HepG2 (cell line): ENCODE data around the gene SLC35D2. TPM values are rescaled to one million over a fixed set of nuclear protein-coding genes. Genes with fewer than 3 reads are reported as not detected.

Experiments used
- AHR ChIP-seq: IDR thresholded peaks from 2 replicates; pipeline ENCODE4 v1.6.1; 2018; ENCODE audit warnings: missing genetic modification reagents, missing compliant biosample characterization
- CAMTA2 ChIP-seq: sonication (generic); formaldehyde crosslinking; IDR thresholded peaks from 2 replicates; pipeline ENCODE4 v1.4.0; 2020; ENCODE audit warnings: mild to moderate bottlenecking, missing genetic modification reagents, borderline replicate concordance
- CTCF ChIP-seq: sonication (generic); formaldehyde crosslinking; IDR thresholded peaks from 2 replicates; pipeline ENCODE4 v1.5.0; 2020; ENCODE audit warnings: mild to moderate bottlenecking, missing genetic modification reagents, moderate library complexity
- HOXD1 ChIP-seq: sonication (generic); formaldehyde crosslinking; IDR thresholded peaks from 2 replicates; pipeline ENCODE4 v1.5.0; 2020; ENCODE audit warnings: missing genetic modification reagents
- KDM3A ChIP-seq: IDR thresholded peaks from 2 replicates; pipeline ENCODE4 v1.6.1; 2018; ENCODE audit warnings: low read depth, missing compliant biosample characterization
- KLF13 ChIP-seq: sonication (generic); formaldehyde crosslinking; IDR thresholded peaks from 2 replicates; pipeline ENCODE4 v1.4.0; 2020; ENCODE audit warnings: mild to moderate bottlenecking, missing genetic modification reagents
- MAF1 ChIP-seq: sonication (generic); formaldehyde crosslinking; IDR thresholded peaks from 2 replicates; pipeline ENCODE4 v1.5.0; 2020; ENCODE audit warnings: missing genetic modification reagents, borderline replicate concordance
- PAF1 ChIP-seq: IDR thresholded peaks from 2 replicates; pipeline ENCODE4 v1.6.1; 2016; ENCODE audit warnings: missing genetic modification reagents, missing compliant biosample characterization
- RAD21 ChIP-seq: fragments of 450-650 bp; formaldehyde crosslinking; IDR thresholded peaks from 2 replicates; pipeline ENCODE4 v1.5.0; 2020; ENCODE audit warnings: mild to moderate bottlenecking
- SNRNP70 ChIP-seq: fragments of 200-400 bp; formaldehyde crosslinking; IDR thresholded peaks from 2 replicates; pipeline ENCODE4 v1.6.1; 2017; ENCODE audit warnings: mild to moderate bottlenecking, low read depth, low read length, moderate library complexity
- ZNF530 ChIP-seq: sonication (generic); formaldehyde crosslinking; IDR thresholded peaks from 2 replicates; pipeline ENCODE4 v1.5.0; 2020; ENCODE audit warnings: low read depth, mild to moderate bottlenecking, missing genetic modification reagents
- ZNF703 ChIP-seq: sonication (generic); formaldehyde crosslinking; IDR thresholded peaks from 2 replicates; pipeline ENCODE4 v1.5.1; 2020; ENCODE audit warnings: missing genetic modification reagents, mild to moderate bottlenecking, moderate library complexity, borderline replicate concordance
- ZNF747 ChIP-seq: sonication (generic); formaldehyde crosslinking; IDR thresholded peaks from 2 replicates; pipeline ENCODE4 v1.8.1; 2023; ENCODE audit warnings: missing genetic modification reagents, mild to moderate bottlenecking, borderline replicate concordance
- ZSCAN31 ChIP-seq: sonication (generic); formaldehyde crosslinking; IDR thresholded peaks from 2 replicates; pipeline ENCODE4 v1.5.0; 2020; ENCODE audit warnings: low read depth, mild to moderate bottlenecking, missing genetic modification reagents
- polyA plus RNA-seq, 8 experiments: library from polyadenylated mRNA; depleted of rRNA in 3 of 8; stranded (reverse) in 7 of 8; unstranded in 1 of 8; fragments of >200 nt; fragmentation: Illumina TruSeq in 4 of 8; extraction: Trizol in 4 of 8; gene quantifications; 2 replicates each; pipeline versions ENCODE4 v1.2.1 to v1.2.3, GENCODE V29; 2011 to 2016; ENCODE audit warnings: low read depth in 4 of 8, missing spikeins in 1 of 8, mixed read lengths in 1 of 8; ENCODE audit not compliant: insufficient read depth in 1 of 8
- total RNA-seq, 5 experiments: library from RNA; depleted of rRNA; stranded (reverse); fragments of >200 nt; fragmentation: Illumina TruSeq; extraction: Trizol; gene quantifications; 2 replicates each; pipeline ENCODE4 v1.2.3, GENCODE V29; 2016; ENCODE audit warnings: low read depth in 1 of 5
- TF ChIP-seq, protein P1 (sequence below): sonication (generic); formaldehyde crosslinking; IDR thresholded peaks from 2 replicates; pipeline ENCODE4 v1.4.0; 2020; ENCODE audit warnings: mild to moderate bottlenecking, low read depth, missing genetic modification reagents
- TF ChIP-seq, protein P2 (sequence below): sonication (generic); formaldehyde crosslinking; IDR thresholded peaks from 2 replicates; pipeline ENCODE4 v1.8.0; 2022; ENCODE audit warnings: low read depth, missing genetic modification reagents
- TF ChIP-seq, protein P3 (sequence below): sonication (generic); formaldehyde crosslinking; IDR thresholded peaks from 2 replicates; pipeline ENCODE4 v1.5.0; 2020; ENCODE audit warnings: mild to moderate bottlenecking, missing genetic modification reagents
- TF ChIP-seq, protein P4 (sequence below): sonication (generic); formaldehyde crosslinking; conservative IDR thresholded peaks from 2 replicates; pipeline ENCODE4 v1.5.0; 2020; ENCODE audit warnings: missing genetic modification reagents
- TF ChIP-seq, protein P5 (sequence below), 2 experiments: sonication (generic) in 1 of 2; formaldehyde crosslinking in 1 of 2; IDR thresholded peaks; 2 replicates each; pipeline versions ENCODE4 v1.4.0 to v1.6.1; 2018 to 2020; ENCODE audit warnings: missing genetic modification reagents in 2 of 2, borderline replicate concordance in 1 of 2, low read depth in 1 of 2, mild to moderate bottlenecking in 1 of 2, missing biosample characterization in 1 of 2

The SLC35D2 gene
- total and polyA plus RNA-seq, 2 of the 13 experiments (the other 11 are each of a cell fraction or from before 2014, with no cell fraction given) = 96.2 to 103 TPM

- TF ChIP-seq CAMTA2 (CRISPR knock-in tag) = 0 out of 2 replicates have a peak, but pooled peaks have one; percentile 74
- TF ChIP-seq HOXD1 = peak; percentile 71; the same call in 1 of the 2 replicates
- TF ChIP-seq, protein P1, sequence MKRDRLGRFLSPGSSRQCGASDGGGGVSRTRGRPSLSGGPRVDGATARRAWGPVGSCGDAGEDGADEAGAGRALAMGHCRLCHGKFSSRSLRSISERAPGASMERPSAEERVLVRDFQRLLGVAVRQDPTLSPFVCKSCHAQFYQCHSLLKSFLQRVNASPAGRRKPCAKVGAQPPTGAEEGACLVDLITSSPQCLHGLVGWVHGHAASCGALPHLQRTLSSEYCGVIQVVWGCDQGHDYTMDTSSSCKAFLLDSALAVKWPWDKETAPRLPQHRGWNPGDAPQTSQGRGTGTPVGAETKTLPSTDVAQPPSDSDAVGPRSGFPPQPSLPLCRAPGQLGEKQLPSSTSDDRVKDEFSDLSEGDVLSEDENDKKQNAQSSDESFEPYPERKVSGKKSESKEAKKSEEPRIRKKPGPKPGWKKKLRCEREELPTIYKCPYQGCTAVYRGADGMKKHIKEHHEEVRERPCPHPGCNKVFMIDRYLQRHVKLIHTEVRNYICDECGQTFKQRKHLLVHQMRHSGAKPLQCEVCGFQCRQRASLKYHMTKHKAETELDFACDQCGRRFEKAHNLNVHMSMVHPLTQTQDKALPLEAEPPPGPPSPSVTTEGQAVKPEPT (CRISPR knock-in tag) = peak; percentile 87; the same call in 1 of the 2 replicates
- TF ChIP-seq AHR (CRISPR knock-in tag) = no peak
- TF ChIP-seq SNRNP70 = no peak
- TF ChIP-seq, protein P2, sequence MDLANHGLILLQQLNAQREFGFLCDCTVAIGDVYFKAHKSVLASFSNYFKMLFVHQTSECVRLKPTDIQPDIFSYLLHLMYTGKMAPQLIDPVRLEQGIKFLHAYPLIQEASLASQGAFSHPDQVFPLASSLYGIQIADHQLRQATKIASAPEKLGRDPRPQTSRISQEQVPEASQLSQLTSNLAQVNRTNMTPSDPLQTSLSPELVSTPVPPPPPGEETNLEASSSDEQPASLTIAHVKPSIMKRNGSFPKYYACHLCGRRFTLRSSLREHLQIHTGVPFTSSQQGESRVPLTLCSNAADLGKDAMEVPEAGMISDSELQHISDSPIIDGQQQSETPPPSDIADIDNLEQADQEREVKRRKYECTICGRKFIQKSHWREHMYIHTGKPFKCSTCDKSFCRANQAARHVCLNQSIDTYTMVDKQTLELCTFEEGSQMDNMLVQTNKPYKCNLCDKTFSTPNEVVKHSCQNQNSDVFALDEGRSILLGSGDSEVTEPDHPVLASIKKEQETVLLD (CRISPR knock-in tag) = peak; percentile 98
- peak; percentile 91; the same call in 1 of the 2 replicates for TF ChIP-seq KDM3A (CRISPR knock-in tag)
- TF ChIP-seq ZSCAN31 (CRISPR knock-in tag) = peak; percentile 88; the same call in 1 of the 2 replicates
- TF ChIP-seq, protein P3, sequence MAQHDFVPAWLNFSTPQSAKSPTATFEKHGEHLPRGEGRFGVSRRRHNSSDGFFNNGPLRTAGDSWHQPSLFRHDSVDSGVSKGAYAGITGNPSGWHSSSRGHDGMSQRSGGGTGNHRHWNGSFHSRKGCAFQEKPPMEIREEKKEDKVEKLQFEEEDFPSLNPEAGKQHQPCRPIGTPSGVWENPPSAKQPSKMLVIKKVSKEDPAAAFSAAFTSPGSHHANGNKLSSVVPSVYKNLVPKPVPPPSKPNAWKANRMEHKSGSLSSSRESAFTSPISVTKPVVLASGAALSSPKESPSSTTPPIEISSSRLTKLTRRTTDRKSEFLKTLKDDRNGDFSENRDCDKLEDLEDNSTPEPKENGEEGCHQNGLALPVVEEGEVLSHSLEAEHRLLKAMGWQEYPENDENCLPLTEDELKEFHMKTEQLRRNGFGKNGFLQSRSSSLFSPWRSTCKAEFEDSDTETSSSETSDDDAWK (CRISPR knock-in tag) = no peak
- TF ChIP-seq MAF1 (CRISPR knock-in tag) = no peak
- no peak; the same call in 1 of the 2 replicates for TF ChIP-seq RAD21
- peak; percentile 9; the same call in 1 of the 2 replicates for TF ChIP-seq CTCF
- TF ChIP-seq PAF1 (CRISPR knock-in tag) = 0 out of 2 replicates have a peak, but pooled peaks have one; percentile 63
- TF ChIP-seq ZNF703 (CRISPR knock-in tag) = no peak; the same call in 1 of the 2 replicates
- TF ChIP-seq ZNF747 (CRISPR knock-in tag) = peak; percentile 93
- TF ChIP-seq ZNF530 = no peak
- TF ChIP-seq, protein P4, sequence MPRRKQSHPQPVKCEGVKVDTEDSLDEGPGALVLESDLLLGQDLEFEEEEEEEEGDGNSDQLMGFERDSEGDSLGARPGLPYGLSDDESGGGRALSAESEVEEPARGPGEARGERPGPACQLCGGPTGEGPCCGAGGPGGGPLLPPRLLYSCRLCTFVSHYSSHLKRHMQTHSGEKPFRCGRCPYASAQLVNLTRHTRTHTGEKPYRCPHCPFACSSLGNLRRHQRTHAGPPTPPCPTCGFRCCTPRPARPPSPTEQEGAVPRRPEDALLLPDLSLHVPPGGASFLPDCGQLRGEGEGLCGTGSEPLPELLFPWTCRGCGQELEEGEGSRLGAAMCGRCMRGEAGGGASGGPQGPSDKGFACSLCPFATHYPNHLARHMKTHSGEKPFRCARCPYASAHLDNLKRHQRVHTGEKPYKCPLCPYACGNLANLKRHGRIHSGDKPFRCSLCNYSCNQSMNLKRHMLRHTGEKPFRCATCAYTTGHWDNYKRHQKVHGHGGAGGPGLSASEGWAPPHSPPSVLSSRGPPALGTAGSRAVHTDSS (CRISPR knock-in tag) = 0 out of 2 replicates have a peak, but pooled peaks have one; percentile 68
- peak; percentile 73; the same call in 1 of the 2 replicates for TF ChIP-seq KLF13 (CRISPR knock-in tag)
- TF ChIP-seq, protein P5, sequence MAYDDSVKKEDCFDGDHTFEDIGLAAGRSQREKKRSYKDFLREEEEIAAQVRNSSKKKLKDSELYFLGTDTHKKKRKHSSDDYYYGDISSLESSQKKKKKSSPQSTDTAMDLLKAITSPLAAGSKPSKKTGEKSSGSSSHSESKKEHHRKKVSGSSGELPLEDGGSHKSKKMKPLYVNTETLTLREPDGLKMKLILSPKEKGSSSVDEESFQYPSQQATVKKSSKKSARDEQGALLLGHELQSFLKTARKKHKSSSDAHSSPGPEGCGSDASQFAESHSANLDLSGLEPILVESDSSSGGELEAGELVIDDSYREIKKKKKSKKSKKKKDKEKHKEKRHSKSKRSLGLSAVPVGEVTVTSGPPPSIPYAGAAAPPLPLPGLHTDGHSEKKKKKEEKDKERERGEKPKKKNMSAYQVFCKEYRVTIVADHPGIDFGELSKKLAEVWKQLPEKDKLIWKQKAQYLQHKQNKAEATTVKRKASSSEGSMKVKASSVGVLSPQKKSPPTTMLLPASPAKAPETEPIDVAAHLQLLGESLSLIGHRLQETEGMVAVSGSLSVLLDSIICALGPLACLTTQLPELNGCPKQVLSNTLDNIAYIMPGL (CRISPR knock-in tag; IDR thresholded peaks at IDR 0.05; ENCODE audit: borderline replicate concordance in 1 of 2, low read depth in 1 of 2) = peak; percentile 54 to 77; a peak in 3 of 4 replicates
Observed at GRCh38 chr9:96417051-96417586, 33.6 kb upstream of the SLC35D2 start (continued).
